AG04450 (cell line): ENCODE measurements around the gene MAP3K2. TPM values are rescaled to one million over a fixed set of nuclear protein-coding genes. Genes with fewer than 3 reads are reported as not detected.

Experiments
- CTCF ChIA-PET: fragments of 300-600, 350-600 bp; formaldehyde crosslinking; extraction: SDS; loops from one replicate; lab custom pipeline; 2022; ENCODE audit warnings: antibody characterized with exemption, inconsistent platforms; lab: Charles Lee
- POLR2A ChIA-PET: fragments of 350-600 bp; formaldehyde crosslinking; extraction: SDS; loops from one replicate; lab custom pipeline; 2021; ENCODE audit warnings: antibody characterized with exemption, inconsistent platforms; lab: Yijun Ruan, JAX
- DNase-seq: peaks from one replicate; pipeline ENCODE4 v3.0.0-alpha.2; 2011; ENCODE audit warnings: low read depth, low spot score
- H3K27ac ChIP-seq: one replicate; pipeline ENCODE4 v1.5.1; 2012; ENCODE audit warnings: low read depth, low read length, control low read depth
- H3K27me3 ChIP-seq: one replicate; pipeline ENCODE4 v1.6.0; 2012; ENCODE audit warnings: low read length; ENCODE audit not compliant: control insufficient read depth, insufficient read depth
- H3K4me3 ChIP-seq: 2 replicates; pipeline ENCODE4 v1.5.1; 2011; ENCODE audit warnings: mild to moderate bottlenecking, low read depth, low read length, control low read depth
- H3K9me3 ChIP-seq: 2 replicates; pipeline ENCODE4 v1.5.1; 2012; ENCODE audit warnings: low read length; ENCODE audit not compliant: control insufficient read depth, insufficient read depth
- CTCF ChIP-seq: IDR thresholded peaks from 2 replicates; pipeline ENCODE4 v1.5.1; 2011; ENCODE audit warnings: low read depth, low read length, control low read depth, inconsistent platforms
- polyA plus RNA-seq: library from polyadenylated mRNA; depleted of rRNA; stranded (reverse); fragments of >200 nt; gene quantifications from 2 replicates; pipeline ENCODE4 v1.2.3, GENCODE V29; 2011

The MAP3K2 gene
- polyA plus RNA-seq, 1 experiment = 15.5 TPM

GRCh38 chr2:127429844-127430425 is 42.2 kb upstream of the MAP3K2 start:
- no peaks in the 10 kb centered on the region for H3K27me3 ChIP-seq
- H3K27ac ChIP-seq = no peak overlapping the region
- DNase-seq = no peak
- TF ChIP-seq CTCF = no peak
- ChIA-PET POLR2A (no interaction called here), CTCF (no interaction called here)
- H3K4me3 ChIP-seq = no peak overlapping the region
- H3K9me3 ChIP-seq = no peaks in the 10 kb centered on the region; the same call in 1 of the 2 replicates

- POLR2A ChIA-PET = no interaction called here
- Histone ChIP-seq H3K27ac (no peak overlapping the region), H3K4me3 (no peak overlapping the region), H3K27me3 (no peaks in the 10 kb centered on the region), H3K9me3 (no peaks in the 10 kb centered on the region; the same call in 1 of the 2 replicates)
- no peak for DNase-seq
- CTCF ChIA-PET = no interaction called here
- no peak for TF ChIP-seq CTCF
These were observed 41.5 kb upstream of the MAP3K2 start for GRCh38 chr2:127429291-127429690.

- DNase-seq = no peak
- no peak for TF ChIP-seq CTCF
- no peak overlapping the region for H3K27ac ChIP-seq
- no peak overlapping the region for H3K4me3 ChIP-seq
- H3K27me3 ChIP-seq = no peaks in the 10 kb centered on the region
- POLR2A ChIA-PET = no interaction called here
- H3K9me3 ChIP-seq = no peaks in the 10 kb centered on the region; the same call in 1 of the 2 replicates
- CTCF ChIA-PET = no interaction called here
These were observed 41.0 kb upstream of the MAP3K2 start for GRCh38 chr2:127428815-127429109.

GRCh38 chr2:127428057-127428814 is 40.5 kb upstream of the MAP3K2 start:
- Histone ChIP-seq H3K27me3 (peaks cover 5% of the 10 kb centered on the region), H3K9me3 (no peaks in the 10 kb centered on the region; the same call in 1 of the 2 replicates), H3K4me3 (no peak overlapping the region), H3K27ac (no peak overlapping the region)
- CTCF ChIA-PET = interaction anchor here (1.0 kb wide), 1 partner anchor 104 kb away, joined by 3 read pairs; no protein-coding TSS in a partner anchor
- DNase-seq = no peak
- POLR2A ChIA-PET = no interaction called here
- no peak for TF ChIP-seq CTCF

- Histone ChIP-seq H3K27me3 (peaks cover 11% of the 10 kb centered on the region), H3K9me3 (no peaks in the 10 kb centered on the region; the same call in 1 of the 2 replicates), H3K27ac (no peak overlapping the region), H3K4me3 (no peak overlapping the region)
- no peak for DNase-seq
- POLR2A ChIA-PET = no interaction called here
- CTCF ChIA-PET = interaction anchor here (1.0 kb wide), 1 partner anchor 103 kb away, joined by 3 read pairs; no protein-coding TSS in a partner anchor
- TF ChIP-seq CTCF = no peak
These were observed 39.7 kb upstream of the MAP3K2 start for GRCh38 chr2:127427376-127428056.
